RWPE2 (cell line): ENCODE data around the gene SLC25A24.

ENCODE experiments used
- ATAC-seq: fragments of 200-7000 bp; cut with Tn5 transposase; 3 replicates; pipeline ENCODE4 v1.9.1; 2021; ENCODE audit warnings: low read depth
- DNase-seq: peaks from one replicate; pipeline ENCODE4 v3.0.0-alpha.2; 2020; ENCODE audit warnings: low spot score
- H3K27ac ChIP-seq: fragments of 450-650 bp; 2 replicates; pipeline ENCODE4 v1.5.1; 2017; ENCODE audit warnings: mild to moderate bottlenecking; ENCODE audit not compliant: poor library complexity, severe bottlenecking
- H3K27me3 ChIP-seq: fragments of 250-450 bp; sonication (Bioruptor Pico); 2 replicates; pipeline ENCODE4 v1.5.1; 2021; ENCODE audit warnings: mild to moderate bottlenecking, moderate library complexity; ENCODE audit not compliant: insufficient read depth, poor library complexity, severe bottlenecking
- H3K36me3 ChIP-seq: fragments of 250-450 bp; sonication (Bioruptor Pico); 2 replicates; pipeline ENCODE4 v1.5.1; 2020; ENCODE audit warnings: low read depth, mild to moderate bottlenecking, moderate library complexity
- H3K4me1 ChIP-seq: fragments of 250-450 bp; sonication (Bioruptor Pico); 2 replicates; pipeline ENCODE4 v1.5.1; 2021; ENCODE audit warnings: mild to moderate bottlenecking, moderate library complexity; ENCODE audit not compliant: insufficient read depth, poor library complexity, severe bottlenecking
- H3K4me3 ChIP-seq: fragments of 250-450 bp; sonication (Bioruptor Pico); 2 replicates; pipeline ENCODE4 v1.5.1; 2021; ENCODE audit warnings: mild to moderate bottlenecking, moderate library complexity; ENCODE audit not compliant: severe bottlenecking
- H3K9me3 ChIP-seq: fragments of 250-450 bp; sonication (Bioruptor Pico); 2 replicates; pipeline ENCODE4 v1.5.1; 2021; ENCODE audit warnings: mild to moderate bottlenecking, moderate library complexity; ENCODE audit not compliant: severe bottlenecking
- CTCF ChIP-seq: fragments of 450-650 bp; IDR thresholded peaks from one replicate; pipeline ENCODE4 v1.5.1; 2017; ENCODE audit warnings: mild to moderate bottlenecking, moderate library complexity; ENCODE audit not compliant: poor library complexity, severe bottlenecking

The SLC25A24 gene

GRCh38 chr1:108109295-108109973 lies 90.7 kb downstream of the SLC25A24 start:
- ATAC-seq (no peak), DNase-seq (no peak)
- no peaks in the 10 kb centered on the region for H3K36me3 ChIP-seq
- no peak for TF ChIP-seq CTCF
- H3K9me3 ChIP-seq, result no peaks in the 10 kb centered on the region
- H3K27ac ChIP-seq, result no peak overlapping the region
- H3K4me3 ChIP-seq, result no peak overlapping the region
- no peaks in the 10 kb centered on the region for H3K27me3 ChIP-seq
- H3K4me1 ChIP-seq, result no peaks in the 10 kb centered on the region

- no peaks in the 10 kb centered on the region for H3K27me3 ChIP-seq
- no peak overlapping the region for H3K27ac ChIP-seq
- no peak overlapping the region for H3K4me3 ChIP-seq
- H3K9me3 ChIP-seq, result no peaks in the 10 kb centered on the region
- ATAC-seq, result no peak
- no peak for TF ChIP-seq CTCF
- H3K4me1 ChIP-seq, result no peaks in the 10 kb centered on the region
- no peaks in the 10 kb centered on the region for H3K36me3 ChIP-seq
- no peak for DNase-seq
Measured at GRCh38 chr1:108108119-108108518, 92.0 kb downstream of the SLC25A24 start.

- Histone ChIP-seq H3K36me3 (no peaks in the 10 kb centered on the region), H3K27ac (no peak overlapping the region), H3K4me1 (no peaks in the 10 kb centered on the region), H3K9me3 (no peaks in the 10 kb centered on the region), H3K4me3 (no peak overlapping the region), H3K27me3 (no peaks in the 10 kb centered on the region)
- no peak for TF ChIP-seq CTCF
- ATAC-seq, result peak; percentile 54; the same call in 2 of the 3 replicates
- DNase-seq, result no peak
Measured at GRCh38 chr1:108107658-108108057, 92.5 kb downstream of the SLC25A24 start.

GRCh38 chr1:108106775-108107174 lies 93.4 kb downstream of the SLC25A24 start:
- no peak for DNase-seq
- ATAC-seq, result no peak
- no peaks in the 10 kb centered on the region for H3K4me1 ChIP-seq
- no peaks in the 10 kb centered on the region for H3K27me3 ChIP-seq
- no peak for TF ChIP-seq CTCF
- no peak overlapping the region for H3K27ac ChIP-seq
- H3K36me3 ChIP-seq, result no peaks in the 10 kb centered on the region
- no peak overlapping the region for H3K4me3 ChIP-seq
- no peaks in the 10 kb centered on the region for H3K9me3 ChIP-seq

GRCh38 chr1:108100148-108100547 lies 100.0 kb downstream of the SLC25A24 start:
- Histone ChIP-seq H3K27me3 (no peaks in the 10 kb centered on the region), H3K9me3 (no peaks in the 10 kb centered on the region), H3K27ac (no peak overlapping the region), H3K4me3 (no peak overlapping the region), H3K4me1 (no peaks in the 10 kb centered on the region), H3K36me3 (no peaks in the 10 kb centered on the region)
- TF ChIP-seq CTCF, result no peak
- no peak for DNase-seq
- ATAC-seq, result no peak
